K562 (cell line): ENCODE results near the gene GPR162. TPM values are rescaled to one million over a fixed set of nuclear protein-coding genes. Genes with fewer than 3 reads are reported as not detected.

ENCODE experiments used
- ATAC-seq: fragments of 200-7000 bp; cut with Tn5 transposase; 3 replicates; pipeline ENCODE4 v1.9.1; 2020; ENCODE audit warnings: moderate library complexity
- BruUV-seq: library from RNA; stranded (reverse); fragments of 400-500 nt; replicated peaks from 2 replicates; lab custom pipeline; 2021; lab: Mats Ljungman, UMichigan
- CTCF ChIA-PET: fragments of 300-600 bp; formaldehyde crosslinking; extraction: SDS; loops from one replicate; lab custom pipeline; 2021; ENCODE audit warnings: low intra/inter-chr PET ratio; lab: Yijun Ruan, JAX
- POLR2A ChIA-PET: fragments of 300-600, 350-650 bp; sonication (Branson Sonifier 250); formaldehyde crosslinking; extraction: SDS; loops from one replicate; lab custom pipeline; 2021; ENCODE audit warnings: antibody characterized with exemption, inconsistent platforms; lab: Yijun Ruan, JAX
- DNase-seq, 4 experiments: peaks; one replicate each; pipeline versions ENCODE4 v3.0.0 to v3.0.0-alpha.2; 2011 to 2018; ENCODE audit warnings: low spot score in 3 of 4, mixed read lengths in 3 of 4; ENCODE audit errors: extremely low read depth in 1 of 4
- FAIRE-seq: peaks from 2 replicates; lab custom pipeline; 2011; peaks lifted over from hg19 to GRCh38; lab: Jason Lieb, UNC
- H2AFZ ChIP-seq: 2 replicates; pipeline ENCODE4 v1.6.0; 2011; ENCODE audit warnings: low read depth, low read length, control low read depth, inconsistent platforms
- H3K27ac ChIP-seq: fragments of 200-600 bp; 3 replicates; pipeline ENCODE4 v1.8.0; 2011; ENCODE audit warnings: low read depth, mild to moderate bottlenecking, control low read depth, inconsistent platforms, low read length, moderate library complexity, mixed read lengths; ENCODE audit errors: extremely low read depth
- H3K27me3 ChIP-seq, 2 experiments: fragments of 300-600 bp in 1 of 2; 2 replicates in 1 of 2; 3 replicates in 1 of 2; pipeline versions ENCODE4 v1.6.0 to v1.8.0; 2011; ENCODE audit warnings: inconsistent platforms in 2 of 2, low read length in 2 of 2, mild to moderate bottlenecking in 1 of 2, mixed read lengths in 1 of 2, moderate library complexity in 1 of 2; ENCODE audit not compliant: control insufficient read depth in 2 of 2, insufficient read depth in 2 of 2
- H3K36me3 ChIP-seq: fragments of 300-600 bp; 3 replicates; pipeline ENCODE4 v1.8.0; 2011; ENCODE audit warnings: mild to moderate bottlenecking, low read length, inconsistent platforms; ENCODE audit not compliant: control insufficient read depth, insufficient read depth
- H3K4me1 ChIP-seq, 2 experiments: fragments of 200-600 bp in 1 of 2; replicated peaks in 1 of 2; 2 replicates in 1 of 2; 3 replicates in 1 of 2; pipeline versions ENCODE4 v1.5.1 to v1.8.0; 2011; ENCODE audit warnings: inconsistent platforms in 2 of 2, low read length in 2 of 2, mild to moderate bottlenecking in 1 of 2, mixed read lengths in 1 of 2, moderate library complexity in 1 of 2; ENCODE audit not compliant: control insufficient read depth in 2 of 2, insufficient read depth in 2 of 2
- H3K4me2 ChIP-seq: 2 replicates; pipeline ENCODE4 v1.6.1; 2011; ENCODE audit warnings: low read length, control low read depth, inconsistent platforms, mixed read lengths; ENCODE audit not compliant: insufficient read depth
- H3K4me3 ChIP-seq: fragments of 200-600 bp; sonication (generic), shearing (Covaris generic); 2 replicates; pipeline ENCODE4 v1.5.1; 2016; ENCODE audit warnings: control low read depth, inconsistent platforms
- H3K79me2 ChIP-seq: fragments of 200-600 bp; 3 replicates; pipeline ENCODE4 v1.8.0; 2011; ENCODE audit warnings: low read length, inconsistent platforms; ENCODE audit not compliant: control insufficient read depth, insufficient read depth
- H3K9ac ChIP-seq, 2 experiments: 2 replicates each; pipeline versions ENCODE4 v1.6.0 to v1.6.1; 2011; ENCODE audit warnings: low read depth in 2 of 2, low read length in 2 of 2, control low read depth in 1 of 2, inconsistent platforms in 1 of 2, mild to moderate bottlenecking in 1 of 2, mixed read lengths in 1 of 2; ENCODE audit not compliant: insufficient read depth in 1 of 2
- H3K9me1 ChIP-seq: one replicate; pipeline ENCODE4 v1.6.0; 2011; ENCODE audit warnings: inconsistent platforms, mild to moderate bottlenecking, low read length, moderate library complexity; ENCODE audit not compliant: control insufficient read depth, insufficient read depth
- H3K9me3 ChIP-seq: replicated peaks from 2 replicates; pipeline ENCODE4 v1.5.1; 2011; ENCODE audit warnings: low read depth, low read length, inconsistent platforms; ENCODE audit not compliant: control insufficient read depth, insufficient read depth
- H4K20me1 ChIP-seq: replicated peaks from 2 replicates; pipeline ENCODE4 v1.6.1; 2011; ENCODE audit warnings: low read length, inconsistent platforms, mixed read lengths; ENCODE audit not compliant: control insufficient read depth, insufficient read depth
- CC2D1A ChIP-seq: fragments of 450-650 bp; IDR thresholded peaks from 2 replicates; pipeline ENCODE4 v1.6.1; 2017; ENCODE audit warnings: mild to moderate bottlenecking
- FUS ChIP-seq: fragments of 200-400 bp; formaldehyde crosslinking; optimal IDR thresholded peaks from 2 replicates; pipeline ENCODE3; 2017; ENCODE audit warnings: low read depth, low read length
- ILF3 ChIP-seq: fragments of 450-650 bp; IDR thresholded peaks from 2 replicates; pipeline ENCODE4 v1.6.1; 2018; ENCODE audit warnings: antibody characterized with exemption, mild to moderate bottlenecking, moderate library complexity, borderline replicate concordance
- NCOA1 ChIP-seq: fragments of 450-650 bp; IDR thresholded peaks from 2 replicates; pipeline ENCODE4 v1.6.1; 2016; ENCODE audit warnings: low read depth
- RB1 ChIP-seq: fragments of 450-650 bp; IDR thresholded peaks from 2 replicates; pipeline ENCODE4 v1.6.1; 2017; ENCODE audit warnings: low read depth, mild to moderate bottlenecking
- TRIM24 ChIP-seq, 2 experiments: fragments of 450-650 bp; IDR thresholded peaks; 2 replicates each; pipeline ENCODE4 v1.6.1; 2016
- ZNF143 ChIP-seq: sonication (generic); formaldehyde crosslinking; IDR thresholded peaks from 2 replicates; pipeline ENCODE4 v1.9.0; 2022; ENCODE audit warnings: mild to moderate bottlenecking, missing genetic modification reagents
- ZNF3 ChIP-seq: fragments of 250-450 bp; sonication (Bioruptor Pico); IDR thresholded peaks from 2 replicates; pipeline ENCODE4 v1.5.0; 2021; ENCODE audit warnings: mild to moderate bottlenecking, moderate library complexity
- ZNF384 ChIP-seq: IDR thresholded peaks from 2 replicates; pipeline ENCODE4 v1.6.1; 2012; ENCODE audit warnings: low read depth, low read length, improper control_type of control experiment
- WGBS: fragments of 100-300 bp; shearing (Covaris generic); methylation state at CpG from one replicate; pipeline ENCODE4 v1.1.6; 2016; ENCODE audit warnings: low coverage, mixed read lengths; ENCODE audit not compliant: insufficient coverage; ENCODE audit errors: missing lambda C conversion rate; 5-methylcytosine and 5-hydroxymethylcytosine counted together
- in situ Hi-C: fragments of 300-500 bp; cut with MboI; formaldehyde crosslinking; loops from 4 replicates; pipeline ENCODE4 v1.15.0; 2018; ENCODE audit warnings: inconsistent platforms, mixed read lengths
- intact Hi-C: fragments of 100-400 bp; cut with micrococcal nuclease; formaldehyde crosslinking; loops from 2 replicates; pipeline ENCODE4 v1.14.2; 2022
- polyA plus RNA-seq, 8 experiments: library from polyadenylated mRNA; depleted of rRNA in 4 of 8; stranded (reverse) in 5 of 8; unstranded in 3 of 8; fragments of >200 nt; fragmentation: Nextera tagmentation in 2 of 8; fragmentation: Illumina TruSeq in 1 of 8; extraction: Ambion mirVana in 2 of 8; extraction: Trizol in 1 of 8; gene quantifications; 2 replicates each; pipeline versions ENCODE4 v1.2.1 to v1.2.3, GENCODE V29; 2011 to 2014; ENCODE audit warnings: inconsistent platforms in 1 of 8, missing spikeins in 1 of 8
- total RNA-seq, 7 experiments: library from RNA; depleted of rRNA in 6 of 7; stranded (reverse); fragments of >200 nt in 6 of 7; fragmentation: Illumina TruSeq in 2 of 7; extraction: Trizol in 2 of 7; gene quantifications; 2 replicates each; pipeline versions ENCODE4 v1.2.1 to v1.2.3, GENCODE V29; 2011 to 2021; ENCODE audit warnings: low replicate concordance in 1 of 7
- TF ChIP-seq, protein P1 (sequence below): fragments of 200-800 bp; sonication (Bioruptor generic); IDR thresholded peaks from 2 replicates; pipeline ENCODE4 v1.6.1; 2017; ENCODE audit warnings: missing genetic modification characterization, missing compliant biosample characterization

Gene GPR162
- total and polyA plus RNA-seq, 9 of the 15 experiments (the other 6 are each of a cell fraction or from before 2014, with no cell fraction given): 0.65 to 1.8 (median 1.1) TPM; not detected in 2

DNA sequence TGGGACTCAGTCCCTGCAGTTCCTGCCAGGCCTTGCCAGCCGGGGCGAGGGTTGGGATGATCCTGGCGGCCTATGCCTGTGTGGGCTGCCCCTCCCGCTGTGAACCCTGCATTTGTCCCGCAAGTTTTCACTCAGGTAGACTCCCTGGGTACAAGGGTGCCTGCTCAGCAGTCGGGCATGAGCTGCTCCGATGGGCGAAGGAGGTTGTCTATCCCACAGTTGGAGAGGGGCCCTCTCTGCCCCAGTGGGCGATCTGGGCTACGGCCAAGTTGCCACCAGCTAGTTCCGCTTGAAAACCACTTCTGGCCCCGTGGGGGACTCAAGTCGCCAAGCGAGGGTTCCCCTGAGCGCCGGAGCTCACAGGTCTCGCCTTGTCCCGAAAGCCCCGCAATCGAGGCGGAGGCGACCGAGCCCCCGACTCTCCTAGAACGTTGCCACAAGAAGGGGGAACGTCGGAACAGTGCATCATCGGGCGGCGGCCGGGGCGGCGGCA is 45.3 kb downstream of the GPR162 start (continued):
- TF ChIP-seq, protein P1, sequence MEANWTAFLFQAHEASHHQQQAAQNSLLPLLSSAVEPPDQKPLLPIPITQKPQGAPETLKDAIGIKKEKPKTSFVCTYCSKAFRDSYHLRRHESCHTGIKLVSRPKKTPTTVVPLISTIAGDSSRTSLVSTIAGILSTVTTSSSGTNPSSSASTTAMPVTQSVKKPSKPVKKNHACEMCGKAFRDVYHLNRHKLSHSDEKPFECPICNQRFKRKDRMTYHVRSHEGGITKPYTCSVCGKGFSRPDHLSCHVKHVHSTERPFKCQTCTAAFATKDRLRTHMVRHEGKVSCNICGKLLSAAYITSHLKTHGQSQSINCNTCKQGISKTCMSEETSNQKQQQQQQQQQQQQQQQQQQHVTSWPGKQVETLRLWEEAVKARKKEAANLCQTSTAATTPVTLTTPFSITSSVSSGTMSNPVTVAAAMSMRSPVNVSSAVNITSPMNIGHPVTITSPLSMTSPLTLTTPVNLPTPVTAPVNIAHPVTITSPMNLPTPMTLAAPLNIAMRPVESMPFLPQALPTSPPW (CRISPR knock-in tag): peak; percentile 87

DNA sequence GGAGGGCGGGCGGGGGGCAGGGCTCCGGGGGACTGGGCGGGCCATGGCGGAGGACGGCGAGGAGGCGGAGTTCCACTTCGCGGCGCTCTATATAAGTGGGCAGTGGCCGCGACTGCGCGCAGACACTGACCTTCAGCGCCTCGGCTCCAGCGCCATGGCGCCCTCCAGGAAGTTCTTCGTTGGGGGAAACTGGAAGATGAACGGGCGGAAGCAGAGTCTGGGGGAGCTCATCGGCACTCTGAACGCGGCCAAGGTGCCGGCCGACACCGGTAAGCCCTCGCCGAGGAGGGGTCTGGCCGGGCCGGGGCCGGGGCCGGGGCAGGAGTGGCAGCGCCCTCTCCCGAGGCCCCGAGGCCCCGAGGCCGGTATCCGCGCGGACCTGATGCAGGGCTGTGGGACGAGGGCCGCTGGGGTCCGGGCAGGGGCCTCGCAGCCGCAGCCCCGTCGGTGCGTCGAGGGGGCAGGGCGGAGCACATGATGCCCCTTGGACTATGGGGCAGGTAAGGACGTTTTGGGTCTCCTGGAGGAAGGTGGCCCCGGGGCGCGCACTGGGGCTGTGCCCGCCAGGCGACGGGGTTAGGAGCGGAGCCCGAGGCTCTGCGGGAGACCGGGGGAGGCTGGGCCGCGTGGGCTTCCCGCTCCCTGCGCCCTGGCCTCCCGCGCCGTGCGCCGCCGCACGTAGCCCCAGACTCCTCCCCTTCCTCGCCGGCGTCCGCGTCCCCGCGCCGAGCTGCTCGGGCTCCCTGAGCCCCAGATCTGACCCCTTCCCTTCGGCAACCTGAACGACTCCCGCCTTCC is 46.0 kb downstream of the GPR162 start, which contains the start of gene TPI1:
TSS of gene TPI1 (plus strand) at position 119 of the 798 bp plus-strand sequence. CDS start at position 155, 36 bp downstream.
- Histone ChIP-seq H3K4me3 (peak within 1 kb of the TSS; percentile 96), H3K9me1 (no peaks in the 10 kb centered on the region), H3K27me3 (no peaks in the 10 kb centered on the region), H3K36me3 (peaks cover 69% of the 10 kb centered on the region), H3K4me2 (peak within 1 kb of the TSS; percentile 87), H4K20me1 (peaks cover 47% of the 10 kb centered on the region), H3K4me1 (peaks cover 33 to 53% of the 10 kb centered on the region in 2 experiments; a peak in 4 of 5 replicates), H3K79me2 (peaks cover 46% of the 10 kb centered on the region), H3K9ac (peak within 1 kb of the TSS; percentile 87 to 98), H2AFZ (peak within 1 kb of the TSS; percentile 74), H3K9me3 (no peaks in the 10 kb centered on the region), H3K27ac (peak within 1 kb of the TSS; percentile 94)
- FAIRE-seq: no peak
- ChIA-PET POLR2A (interaction anchor here (0.5 to 11.3 kb wide), 26 partner anchors 13 to 1051 kb away, joined by 3 to 174 read pairs (median 4); partner anchors contain the start of genes C12orf57, CDCA3, PTMS and RNU7-1), CTCF (interaction anchor here (1.1 kb wide), 1 partner anchor 97 kb away, joined by 3 read pairs; no protein-coding TSS in a partner anchor)
- peak; percentile 78 to 91 (median 81) for DNase-seq
- BruUV-seq: no TSS peak
- intact Hi-C loops: loop anchor here (5.0 kb wide), 1 partner anchor 75 kb away; the partner anchor contains the start of genes C12orf57 and RNU7-1
- ATAC-seq: peak; percentile 83
- in situ Hi-C loops: loop anchor here (5.0 kb wide), 1 partner anchor 75 kb away; the partner anchor contains the start of genes C12orf57 and RNU7-1
- under 1% methylated on average over 27 of the region's 86 CpGs for WGBS
- TF ChIP-seq RB1 (no peak; the same call in 1 of the 2 replicates), ZNF143 (CRISPR knock-in tag) (no peak), TRIM24 (IDR thresholded peaks at IDR 0.05) (no peak), ILF3 (no peak), ZNF384 (no peak), NCOA1 (no peak), CC2D1A (no peak), ZNF3 (CRISPR knock-in tag) (no peak), FUS (peak; percentile 97)
